ENCODE measurements around the gene BIRC5. TPM values are rescaled to one million over a fixed set of nuclear protein-coding genes. Genes with fewer than 3 reads are reported as not detected.

Gene BIRC5
- total RNA-seq, 1 donor from 2014 or later: 5.8 TPM

DNA sequence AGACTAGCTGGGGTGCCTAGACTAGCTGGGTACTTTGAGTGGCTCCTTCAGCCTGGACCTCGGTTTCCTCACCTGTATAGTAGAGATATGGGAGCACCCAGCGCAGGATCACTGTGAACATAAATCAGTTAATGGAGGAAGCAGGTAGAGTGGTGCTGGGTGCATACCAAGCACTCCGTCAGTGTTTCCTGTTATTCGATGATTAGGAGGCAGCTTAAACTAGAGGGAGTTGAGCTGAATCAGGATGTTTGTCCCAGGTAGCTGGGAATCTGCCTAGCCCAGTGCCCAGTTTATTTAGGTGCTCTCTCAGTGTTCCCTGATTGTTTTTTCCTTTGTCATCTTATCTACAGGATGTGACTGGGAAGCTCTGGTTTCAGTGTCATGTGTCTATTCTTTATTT, 9.0 kb downstream of the BIRC5 start:
- H3K27me3 Mint-ChIP-seq (ENCODE audit: low read depth, unreplicated experiment): peaks cover 6% of the 10 kb centered on the region
- Histone ChIP-seq H2AFZ (ENCODE audit: low read depth, low read length) (no peak overlapping the region), H3K4me1 (ENCODE audit: insufficient read depth, low read length) (no peaks in the 10 kb centered on the region), H3K27me3 (ENCODE audit: insufficient read depth, low read length) (no peaks in the 10 kb centered on the region), H4K20me1 (ENCODE audit: insufficient read depth, low read length) (no peaks in the 10 kb centered on the region), H3K79me2 (ENCODE audit: insufficient read depth, low read length) (peaks cover 16% of the 10 kb centered on the region), H3K27ac (ENCODE audit: low read depth, low read length) (no peak overlapping the region), H3K4me3 (ENCODE audit: insufficient read depth, low read depth, low read length) (no peak overlapping the region), H3K9ac (ENCODE audit: low read length) (no peak overlapping the region), H3K36me3 (ENCODE audit: insufficient read depth, low read length) (peaks cover 4% of the 10 kb centered on the region), H3K9me3 (ENCODE audit: insufficient read depth, low read depth, low read length) (no peaks in the 10 kb centered on the region), H3K4me2 (ENCODE audit: low read length) (no peak overlapping the region)
- H3K36me3 Mint-ChIP-seq (ENCODE audit: low read depth, unreplicated experiment): no peaks in the 10 kb centered on the region
- DNase-seq (ENCODE audit: low read depth): no peak
- no peaks in the 10 kb centered on the region for H3K9me3 Mint-ChIP-seq (ENCODE audit: unreplicated experiment)
- no peak overlapping the region for H3K27ac Mint-ChIP-seq (ENCODE audit: unreplicated experiment)
- no peak for FAIRE-seq
- TF ChIP-seq EZH2 (IDR thresholded peaks at IDR 0.05; ENCODE audit: insufficient read depth, low read length): no peak
- TF ChIP-seq, protein P1, sequence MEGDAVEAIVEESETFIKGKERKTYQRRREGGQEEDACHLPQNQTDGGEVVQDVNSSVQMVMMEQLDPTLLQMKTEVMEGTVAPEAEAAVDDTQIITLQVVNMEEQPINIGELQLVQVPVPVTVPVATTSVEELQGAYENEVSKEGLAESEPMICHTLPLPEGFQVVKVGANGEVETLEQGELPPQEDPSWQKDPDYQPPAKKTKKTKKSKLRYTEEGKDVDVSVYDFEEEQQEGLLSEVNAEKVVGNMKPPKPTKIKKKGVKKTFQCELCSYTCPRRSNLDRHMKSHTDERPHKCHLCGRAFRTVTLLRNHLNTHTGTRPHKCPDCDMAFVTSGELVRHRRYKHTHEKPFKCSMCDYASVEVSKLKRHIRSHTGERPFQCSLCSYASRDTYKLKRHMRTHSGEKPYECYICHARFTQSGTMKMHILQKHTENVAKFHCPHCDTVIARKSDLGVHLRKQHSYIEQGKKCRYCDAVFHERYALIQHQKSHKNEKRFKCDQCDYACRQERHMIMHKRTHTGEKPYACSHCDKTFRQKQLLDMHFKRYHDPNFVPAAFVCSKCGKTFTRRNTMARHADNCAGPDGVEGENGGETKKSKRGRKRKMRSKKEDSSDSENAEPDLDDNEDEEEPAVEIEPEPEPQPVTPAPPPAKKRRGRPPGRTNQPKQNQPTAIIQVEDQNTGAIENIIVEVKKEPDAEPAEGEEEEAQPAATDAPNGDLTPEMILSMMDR (IDR thresholded peaks at IDR 0.05; ENCODE audit: insufficient read depth, low read depth, low read length): no peak
- H3K4me1 Mint-ChIP-seq (ENCODE audit: low read depth, unreplicated experiment): no peaks in the 10 kb centered on the region
- no peak overlapping the region for H3K4me3 Mint-ChIP-seq (ENCODE audit: unreplicated experiment)

DNA sequence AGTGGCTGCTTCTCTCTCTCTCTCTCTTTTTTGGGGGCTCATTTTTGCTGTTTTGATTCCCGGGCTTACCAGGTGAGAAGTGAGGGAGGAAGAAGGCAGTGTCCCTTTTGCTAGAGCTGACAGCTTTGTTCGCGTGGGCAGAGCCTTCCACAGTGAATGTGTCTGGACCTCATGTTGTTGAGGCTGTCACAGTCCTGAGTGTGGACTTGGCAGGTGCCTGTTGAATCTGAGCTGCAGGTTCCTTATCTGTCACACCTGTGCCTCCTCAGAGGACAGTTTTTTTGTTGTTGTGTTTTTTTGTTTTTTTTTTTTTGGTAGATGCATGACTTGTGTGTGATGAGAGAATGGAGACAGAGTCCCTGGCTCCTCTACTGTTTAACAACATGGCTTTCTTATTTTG, 9.7 kb downstream of the BIRC5 start:
- FAIRE-seq (no peak), DNase-seq (ENCODE audit: low read depth) (no peak)
- Histone ChIP-seq H2AFZ (ENCODE audit: low read depth, low read length) (no peak overlapping the region), H3K9ac (ENCODE audit: low read length) (no peak overlapping the region), H3K27ac (ENCODE audit: low read depth, low read length) (no peak overlapping the region), H3K4me1 (ENCODE audit: insufficient read depth, low read length) (no peaks in the 10 kb centered on the region), H4K20me1 (ENCODE audit: insufficient read depth, low read length) (no peaks in the 10 kb centered on the region), H3K36me3 (ENCODE audit: insufficient read depth, low read length) (peaks cover 4% of the 10 kb centered on the region), H3K4me3 (ENCODE audit: insufficient read depth, low read depth, low read length) (no peak overlapping the region), H3K79me2 (ENCODE audit: insufficient read depth, low read length) (peaks cover 16% of the 10 kb centered on the region), H3K27me3 (ENCODE audit: insufficient read depth, low read length) (no peaks in the 10 kb centered on the region), H3K9me3 (ENCODE audit: insufficient read depth, low read depth, low read length) (no peaks in the 10 kb centered on the region), H3K4me2 (ENCODE audit: low read length) (no peak overlapping the region)
- no peaks in the 10 kb centered on the region for H3K4me1 Mint-ChIP-seq (ENCODE audit: low read depth, unreplicated experiment)
- H3K4me3 Mint-ChIP-seq (ENCODE audit: unreplicated experiment): no peak overlapping the region
- peaks cover 8% of the 10 kb centered on the region for H3K27me3 Mint-ChIP-seq (ENCODE audit: low read depth, unreplicated experiment)
- H3K9me3 Mint-ChIP-seq (ENCODE audit: unreplicated experiment): no peaks in the 10 kb centered on the region
- H3K36me3 Mint-ChIP-seq (ENCODE audit: low read depth, unreplicated experiment): no peaks in the 10 kb centered on the region
- no peak overlapping the region for H3K27ac Mint-ChIP-seq (ENCODE audit: unreplicated experiment)
- no peak for TF ChIP-seq EZH2 (IDR thresholded peaks at IDR 0.05; ENCODE audit: insufficient read depth, low read length)
- TF ChIP-seq, protein P1 (IDR thresholded peaks at IDR 0.05; ENCODE audit: insufficient read depth, low read depth, low read length): no peak

DNA sequence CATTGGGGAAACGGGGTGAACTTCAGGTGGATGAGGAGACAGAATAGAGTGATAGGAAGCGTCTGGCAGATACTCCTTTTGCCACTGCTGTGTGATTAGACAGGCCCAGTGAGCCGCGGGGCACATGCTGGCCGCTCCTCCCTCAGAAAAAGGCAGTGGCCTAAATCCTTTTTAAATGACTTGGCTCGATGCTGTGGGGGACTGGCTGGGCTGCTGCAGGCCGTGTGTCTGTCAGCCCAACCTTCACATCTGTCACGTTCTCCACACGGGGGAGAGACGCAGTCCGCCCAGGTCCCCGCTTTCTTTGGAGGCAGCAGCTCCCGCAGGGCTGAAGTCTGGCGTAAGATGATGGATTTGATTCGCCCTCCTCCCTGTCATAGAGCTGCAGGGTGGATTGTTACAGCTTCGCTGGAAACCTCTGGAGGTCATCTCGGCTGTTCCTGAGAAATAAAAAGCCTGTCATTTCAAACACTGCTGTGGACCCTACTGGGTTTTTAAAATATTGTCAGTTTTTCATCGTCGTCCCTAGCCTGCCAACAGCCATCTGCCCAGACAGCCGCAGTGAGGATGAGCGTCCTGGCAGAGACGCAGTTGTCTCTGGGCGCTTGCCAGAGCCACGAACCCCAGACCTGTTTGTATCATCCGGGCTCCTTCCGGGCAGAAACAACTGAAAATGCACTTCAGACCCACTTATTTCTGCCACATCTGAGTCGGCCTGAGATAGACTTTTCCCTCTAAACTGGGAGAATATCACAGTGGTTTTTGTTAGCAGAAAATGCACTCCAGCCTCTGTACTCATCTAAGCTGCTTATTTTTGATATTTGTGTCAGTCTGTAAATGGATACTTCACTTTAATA, 10.4 kb downstream of the BIRC5 start:
- H3K27ac Mint-ChIP-seq (ENCODE audit: unreplicated experiment): no peak overlapping the region
- H3K9me3 Mint-ChIP-seq (ENCODE audit: unreplicated experiment): no peaks in the 10 kb centered on the region
- H3K27me3 Mint-ChIP-seq (ENCODE audit: low read depth, unreplicated experiment): peaks cover 8% of the 10 kb centered on the region
- Histone ChIP-seq H3K9me3 (ENCODE audit: insufficient read depth, low read depth, low read length) (no peaks in the 10 kb centered on the region), H3K27ac (ENCODE audit: low read depth, low read length) (no peak overlapping the region), H3K4me3 (ENCODE audit: insufficient read depth, low read depth, low read length) (no peak overlapping the region), H3K4me2 (ENCODE audit: low read length) (no peak overlapping the region), H3K27me3 (ENCODE audit: insufficient read depth, low read length) (no peaks in the 10 kb centered on the region), H3K9ac (ENCODE audit: low read length) (no peak overlapping the region), H3K36me3 (ENCODE audit: insufficient read depth, low read length) (peaks cover 4% of the 10 kb centered on the region), H2AFZ (ENCODE audit: low read depth, low read length) (peak overlapping the region; percentile 34), H3K4me1 (ENCODE audit: insufficient read depth, low read length) (no peaks in the 10 kb centered on the region), H4K20me1 (ENCODE audit: insufficient read depth, low read length) (no peaks in the 10 kb centered on the region), H3K79me2 (ENCODE audit: insufficient read depth, low read length) (peaks cover 11% of the 10 kb centered on the region)
- no peak for FAIRE-seq
- H3K4me3 Mint-ChIP-seq (ENCODE audit: unreplicated experiment): no peak overlapping the region
- H3K4me1 Mint-ChIP-seq (ENCODE audit: low read depth, unreplicated experiment): no peaks in the 10 kb centered on the region
- TF ChIP-seq, protein P1 (IDR thresholded peaks at IDR 0.05; ENCODE audit: insufficient read depth, low read depth, low read length): no peak
- no peak for TF ChIP-seq EZH2 (IDR thresholded peaks at IDR 0.05; ENCODE audit: insufficient read depth, low read length)
- no peak for DNase-seq (ENCODE audit: low read depth)
- H3K36me3 Mint-ChIP-seq (ENCODE audit: low read depth, unreplicated experiment): no peaks in the 10 kb centered on the region

All from astrocyte (in vitro differentiated cells and primary cell).